ENCODE measurements around the gene IRX1.

Gene IRX1

GRCh38 chr5:3595006-3595961 is at the start of gene IRX1:
Gene IRX1, plus strand, starts transcription at chr5:3595832. Its CDS starts 274 bp downstream, at chr5:3596106.
- DNase-seq (ENCODE audit: low read depth, low spot score) = no peak

- DNase-seq (ENCODE audit: low read depth, low spot score) = no peak
Measured at GRCh38 chr5:3546028-3546427, 49.6 kb upstream of the IRX1 start.

GRCh38 chr5:3564116-3564515 is 31.5 kb upstream of the IRX1 start:
- DNase-seq (ENCODE audit: low read depth, low spot score) = no peak

- no peak for DNase-seq (ENCODE audit: low read depth, low spot score)
Measured at GRCh38 chr5:3564827-3565518, 30.7 kb upstream of the IRX1 start.

- no peak for DNase-seq (ENCODE audit: low read depth, low spot score)
Measured at GRCh38 chr5:3584724-3585531, 10.7 kb upstream of the IRX1 start.

- DNase-seq (ENCODE audit: low read depth, low spot score) = no peak
Measured at GRCh38 chr5:3590161-3590966, 5.3 kb upstream of the IRX1 start.

- DNase-seq (ENCODE audit: low read depth, low spot score) = no peak
Measured at GRCh38 chr5:3590967-3591900, 4.4 kb upstream of the IRX1 start.

- no peak for DNase-seq (ENCODE audit: low read depth, low spot score)
Measured at GRCh38 chr5:3592298-3592697, 3.3 kb upstream of the IRX1 start.

- DNase-seq (ENCODE audit: low read depth, low spot score) = no peak
Measured at GRCh38 chr5:3593771-3594509, 1.7 kb upstream of the IRX1 start.

GRCh38 chr5:3594510-3595005 is 1.1 kb upstream of the IRX1 start:
- DNase-seq (ENCODE audit: low read depth, low spot score) = no peak

GRCh38 chr5:3596261-3596825 is 711 bp downstream of the IRX1 start:
- no peak for DNase-seq (ENCODE audit: low read depth, low spot score)

GRCh38 chr5:3596857-3597166 is 1.2 kb downstream of the IRX1 start:
- no peak for DNase-seq (ENCODE audit: low read depth, low spot score)

- DNase-seq (ENCODE audit: low read depth, low spot score) = no peak
Measured at GRCh38 chr5:3597167-3598007, 1.8 kb downstream of the IRX1 start.

- no peak for DNase-seq (ENCODE audit: low read depth, low spot score)
Measured at GRCh38 chr5:3598207-3598606, 2.6 kb downstream of the IRX1 start.

- no peak for DNase-seq (ENCODE audit: low read depth, low spot score)
Measured at GRCh38 chr5:3598769-3599211, 3.2 kb downstream of the IRX1 start.

GRCh38 chr5:3599226-3600105 is 3.8 kb downstream of the IRX1 start:
- DNase-seq (ENCODE audit: low read depth, low spot score) = no peak

Measured in brain pericyte (primary cell).